K562 (cell line): ENCODE data around the gene HRAS. TPM values are rescaled to one million over a fixed set of nuclear protein-coding genes. Genes with fewer than 3 reads are reported as not detected.

Experiments
- BRD4 ChIP-seq: fragments of 200-600 bp; sonication (generic); IDR thresholded peaks from 2 replicates; pipeline ENCODE4 v1.6.1; 2017; ENCODE audit warnings: inconsistent platforms
- CBX5 ChIP-seq: IDR thresholded peaks from 2 replicates; pipeline ENCODE4 v1.6.1; 2014; ENCODE audit warnings: low read depth, borderline replicate concordance
- EP300 ChIP-seq: IDR thresholded peaks from 2 replicates; pipeline ENCODE4 v1.6.1; 2012; ENCODE audit warnings: low read length, improper control_type of control experiment
- ERF ChIP-seq: fragments of 450-650 bp; formaldehyde crosslinking; IDR thresholded peaks from 2 replicates; pipeline ENCODE4 v1.4.0; 2020; ENCODE audit warnings: mild to moderate bottlenecking, mixed read lengths
- FUS ChIP-seq: fragments of 200-400 bp; formaldehyde crosslinking; optimal IDR thresholded peaks from 2 replicates; pipeline ENCODE3; 2017; ENCODE audit warnings: low read depth, low read length
- HDAC2 ChIP-seq: fragments of 450-650 bp; IDR thresholded peaks from 2 replicates; pipeline ENCODE4 v1.6.1; 2016; ENCODE audit warnings: mild to moderate bottlenecking
- HDAC8 ChIP-seq: fragments of 450-650 bp; IDR thresholded peaks from 2 replicates; pipeline ENCODE4 v1.6.1; 2016; ENCODE audit warnings: mild to moderate bottlenecking, missing genetic modification characterization, moderate library complexity, missing compliant biosample characterization
- MAFG ChIP-seq: fragments of 450-650 bp; conservative IDR thresholded peaks from 2 replicates; pipeline ENCODE4 v1.6.1; 2016; ENCODE audit warnings: missing genetic modification characterization, missing compliant biosample characterization
- RBM25 ChIP-seq: fragments of 200-400 bp; formaldehyde crosslinking; IDR thresholded peaks from 2 replicates; pipeline ENCODE4 v1.6.1; 2018; ENCODE audit warnings: low read length, low read depth, moderate library complexity; ENCODE audit not compliant: severe bottlenecking
- SRF ChIP-seq, 2 experiments: fragments of 250-450, 450-650 bp in 1 of 2; sonication (Bioruptor Pico) in 1 of 2; sonication (generic) in 1 of 2; formaldehyde crosslinking; IDR thresholded peaks; 2 replicates each; pipeline versions ENCODE4 v1.5.0 to v1.5.1; 2020 to 2022; ENCODE audit warnings: mild to moderate bottlenecking in 1 of 2, missing genetic modification reagents in 1 of 2
- TAF15 ChIP-seq: fragments of 200-400 bp; formaldehyde crosslinking; IDR thresholded peaks from 2 replicates; pipeline ENCODE4 v1.6.1; 2017; ENCODE audit warnings: mild to moderate bottlenecking, low read depth, low read length, moderate library complexity
- TRIM25 ChIP-seq: fragments of 450-650 bp; IDR thresholded peaks from 2 replicates; pipeline ENCODE4 v1.7.0; 2016; ENCODE audit warnings: borderline replicate concordance
- ZNF507 ChIP-seq: conservative IDR thresholded peaks from 2 replicates; pipeline ENCODE4 v1.6.1; 2017; ENCODE audit warnings: missing genetic modification characterization, missing compliant biosample characterization
- ZNF592 ChIP-seq: fragments of 450-650 bp; IDR thresholded peaks from 2 replicates; pipeline ENCODE4 v1.6.1; 2017; ENCODE audit warnings: antibody characterized with exemption, mild to moderate bottlenecking
- ZNF639 ChIP-seq, 2 experiments: fragments of 200-800 bp in 1 of 2; sonication (Bioruptor generic) in 1 of 2; sonication (generic) in 1 of 2; formaldehyde crosslinking in 1 of 2; IDR thresholded peaks in 1 of 2; conservative IDR thresholded peaks in 1 of 2; 2 replicates each; pipeline versions ENCODE4 v1.5.0 to v1.6.1; 2016 to 2020; ENCODE audit warnings: missing compliant biosample characterization in 1 of 2, missing genetic modification characterization in 1 of 2, missing genetic modification reagents in 1 of 2
- ZNF778 ChIP-seq: fragments of 450-650 bp; formaldehyde crosslinking; IDR thresholded peaks from 2 replicates; pipeline ENCODE4 v1.4.0; 2020; ENCODE audit warnings: mild to moderate bottlenecking, moderate library complexity
- polyA plus RNA-seq, 8 experiments: library from polyadenylated mRNA; depleted of rRNA in 4 of 8; stranded (reverse) in 5 of 8; unstranded in 3 of 8; fragments of >200 nt; fragmentation: Nextera tagmentation in 2 of 8; fragmentation: Illumina TruSeq in 1 of 8; extraction: Ambion mirVana in 2 of 8; extraction: Trizol in 1 of 8; gene quantifications; 2 replicates each; pipeline versions ENCODE4 v1.2.1 to v1.2.3, GENCODE V29; 2011 to 2014; ENCODE audit warnings: inconsistent platforms in 1 of 8, missing spikeins in 1 of 8
- total RNA-seq, 7 experiments: library from RNA; depleted of rRNA in 6 of 7; stranded (reverse); fragments of >200 nt in 6 of 7; fragmentation: Illumina TruSeq in 2 of 7; extraction: Trizol in 2 of 7; gene quantifications; 2 replicates each; pipeline versions ENCODE4 v1.2.1 to v1.2.3, GENCODE V29; 2011 to 2021; ENCODE audit warnings: low replicate concordance in 1 of 7

Gene HRAS
- total and polyA plus RNA-seq, 9 of the 15 experiments (the other 6 are each of a cell fraction or from before 2014, with no cell fraction given), result 2.8 to 73.5 (median 29.6) TPM

GRCh38 chr11:535519-536454, at the start of gene HRAS (continued):
- no peak for TF ChIP-seq ZNF778 (CRISPR knock-in tag)
- TF ChIP-seq ZNF507, result no peak
- no peak for TF ChIP-seq SRF (CRISPR knock-in tag; IDR thresholded peaks at IDR 0.05)
- no peak for TF ChIP-seq EP300
- TF ChIP-seq CBX5, result no peak
- no peak for TF ChIP-seq HDAC2
- TF ChIP-seq TAF15, result no peak
- TF ChIP-seq ERF (CRISPR knock-in tag), result no peak
- TF ChIP-seq ZNF639 (CRISPR knock-in tag; conservative IDR thresholded peaks at IDR 0.05 in 1 of 2, IDR thresholded peaks at IDR 0.05 in 1 of 2), result 0 out of 4 replicates have a peak, but pooled peaks of 1 of the 2 experiments have one; percentile 62
- TF ChIP-seq BRD4, result no peak
- TF ChIP-seq FUS, result no peak
- TF ChIP-seq RBM25, result peak; percentile 100
- TF ChIP-seq ZNF592, result no peak
- TF ChIP-seq MAFG (tag), result no peak
- TF ChIP-seq TRIM25, result no peak
- no peak for TF ChIP-seq HDAC8 (tag)
